Measurements from ENCODE around the gene DBNL. TPM values are rescaled to one million over a fixed set of nuclear protein-coding genes. Genes with fewer than 3 reads are reported as not detected.
"Not testable (repeated sequence)": the region's sequence is repeated elsewhere in the genome, so short reads cannot be mapped to it uniquely, and the experiment has no call there.

Gene DBNL
- total RNA-seq, 1 donor = 100 TPM

GRCh38 chr7:44037951-44038350 lies 6.6 kb upstream of the DBNL start:
- H3K4me1 ChIP-seq (ENCODE audit: insufficient read depth, low read length); H3K27me3 ChIP-seq (ENCODE audit: insufficient read depth, low read length); H3K9me3 ChIP-seq (ENCODE audit: low read depth, low read length); H3K4me3 ChIP-seq (ENCODE audit: low read length): not testable (repeated sequence)

GRCh38 chr7:44038553-44038952 lies 5.9 kb upstream of the DBNL start:
- not testable (repeated sequence) for H3K27me3 ChIP-seq (ENCODE audit: insufficient read depth, low read length); H3K4me3 ChIP-seq (ENCODE audit: low read length); H3K4me1 ChIP-seq (ENCODE audit: insufficient read depth, low read length); H3K9me3 ChIP-seq (ENCODE audit: low read depth, low read length)

GRCh38 chr7:44038961-44039558 lies 5.4 kb upstream of the DBNL start:
- not testable (repeated sequence) for H3K27me3 ChIP-seq (ENCODE audit: insufficient read depth, low read length); H3K9me3 ChIP-seq (ENCODE audit: low read depth, low read length); H3K4me3 ChIP-seq (ENCODE audit: low read length)
- peaks cover 12% of the 10 kb centered on the region for H3K4me1 ChIP-seq (ENCODE audit: insufficient read depth, low read length)

- not testable (repeated sequence) for H3K9me3 ChIP-seq (ENCODE audit: low read depth, low read length); H3K27me3 ChIP-seq (ENCODE audit: insufficient read depth, low read length); H3K4me3 ChIP-seq (ENCODE audit: low read length)
- peaks cover 14% of the 10 kb centered on the region for H3K4me1 ChIP-seq (ENCODE audit: insufficient read depth, low read length)
These were observed 4.6 kb upstream of the DBNL start for GRCh38 chr7:44039800-44040492.

GRCh38 chr7:44040493-44040891 lies 4.0 kb upstream of the DBNL start:
- not testable (repeated sequence) for H3K9me3 ChIP-seq (ENCODE audit: low read depth, low read length); H3K27me3 ChIP-seq (ENCODE audit: insufficient read depth, low read length)
- H3K4me3 ChIP-seq (ENCODE audit: low read length) = peak overlapping the region; percentile 12
- peaks cover 20% of the 10 kb centered on the region for H3K4me1 ChIP-seq (ENCODE audit: insufficient read depth, low read length)

GRCh38 chr7:44042221-44042620 lies 2.3 kb upstream of the DBNL start:
- peaks cover 37% of the 10 kb centered on the region for H3K4me1 ChIP-seq (ENCODE audit: insufficient read depth, low read length)
- H3K4me3 ChIP-seq (ENCODE audit: low read length) = no peak overlapping the region
- no peaks in the 10 kb centered on the region for H3K27me3 ChIP-seq (ENCODE audit: insufficient read depth, low read length)
- no peaks in the 10 kb centered on the region for H3K9me3 ChIP-seq (ENCODE audit: low read depth, low read length)

- Histone ChIP-seq H3K4me3 (ENCODE audit: low read length) (peak overlapping the region; percentile 88), H3K9me3 (ENCODE audit: low read depth, low read length) (no peaks in the 10 kb centered on the region), H3K4me1 (ENCODE audit: insufficient read depth, low read length) (peaks cover 54% of the 10 kb centered on the region), H3K27me3 (ENCODE audit: insufficient read depth, low read length) (no peaks in the 10 kb centered on the region)
These were observed 600 bp upstream of the DBNL start for GRCh38 chr7:44043902-44044301.

- Histone ChIP-seq H3K27me3 (ENCODE audit: insufficient read depth, low read length) (no peaks in the 10 kb centered on the region), H3K4me3 (ENCODE audit: low read length) (peak overlapping the region; percentile 88), H3K4me1 (ENCODE audit: insufficient read depth, low read length) (peaks cover 66% of the 10 kb centered on the region), H3K9me3 (ENCODE audit: low read depth, low read length) (no peaks in the 10 kb centered on the region)
These were observed 918 bp downstream of the DBNL start for GRCh38 chr7:44045226-44046014.

GRCh38 chr7:44046321-44047061 lies 2.0 kb downstream of the DBNL start:
- no peaks in the 10 kb centered on the region for H3K27me3 ChIP-seq (ENCODE audit: insufficient read depth, low read length)
- peaks cover 72% of the 10 kb centered on the region for H3K4me1 ChIP-seq (ENCODE audit: insufficient read depth, low read length)
- H3K9me3 ChIP-seq (ENCODE audit: low read depth, low read length) = no peaks in the 10 kb centered on the region
- peak overlapping the region; percentile 8 for H3K4me3 ChIP-seq (ENCODE audit: low read length)

- Histone ChIP-seq H3K9me3 (ENCODE audit: low read depth, low read length) (no peaks in the 10 kb centered on the region), H3K4me3 (ENCODE audit: low read length) (no peak overlapping the region), H3K27me3 (ENCODE audit: insufficient read depth, low read length) (no peaks in the 10 kb centered on the region), H3K4me1 (ENCODE audit: insufficient read depth, low read length) (peaks cover 79% of the 10 kb centered on the region)
These were observed 3.7 kb downstream of the DBNL start for GRCh38 chr7:44048031-44048795.

- no peaks in the 10 kb centered on the region for H3K27me3 ChIP-seq (ENCODE audit: insufficient read depth, low read length)
- no peaks in the 10 kb centered on the region for H3K9me3 ChIP-seq (ENCODE audit: low read depth, low read length)
- no peak overlapping the region for H3K4me3 ChIP-seq (ENCODE audit: low read length)
- peaks cover 70% of the 10 kb centered on the region for H3K4me1 ChIP-seq (ENCODE audit: insufficient read depth, low read length)
These were observed 5.8 kb downstream of the DBNL start for GRCh38 chr7:44050121-44050914.

- H3K4me3 ChIP-seq (ENCODE audit: low read length) = no peak overlapping the region
- H3K4me1 ChIP-seq (ENCODE audit: insufficient read depth, low read length) = peaks cover 64% of the 10 kb centered on the region
- no peaks in the 10 kb centered on the region for H3K27me3 ChIP-seq (ENCODE audit: insufficient read depth, low read length)
- no peaks in the 10 kb centered on the region for H3K9me3 ChIP-seq (ENCODE audit: low read depth, low read length)
These were observed 6.5 kb downstream of the DBNL start for GRCh38 chr7:44050915-44051560.

- Histone ChIP-seq H3K27me3 (ENCODE audit: insufficient read depth, low read length) (no peaks in the 10 kb centered on the region), H3K4me1 (ENCODE audit: insufficient read depth, low read length) (peaks cover 57% of the 10 kb centered on the region), H3K4me3 (ENCODE audit: low read length) (no peak overlapping the region), H3K9me3 (ENCODE audit: low read depth, low read length) (no peaks in the 10 kb centered on the region)
These were observed 7.2 kb downstream of the DBNL start for GRCh38 chr7:44051611-44052220.
